ENCODE results near the gene TSPAN14.
A peak's percentile ranks its signal among the peaks of the same experiment; 100 is the strongest.

The TSPAN14 gene

DNA sequence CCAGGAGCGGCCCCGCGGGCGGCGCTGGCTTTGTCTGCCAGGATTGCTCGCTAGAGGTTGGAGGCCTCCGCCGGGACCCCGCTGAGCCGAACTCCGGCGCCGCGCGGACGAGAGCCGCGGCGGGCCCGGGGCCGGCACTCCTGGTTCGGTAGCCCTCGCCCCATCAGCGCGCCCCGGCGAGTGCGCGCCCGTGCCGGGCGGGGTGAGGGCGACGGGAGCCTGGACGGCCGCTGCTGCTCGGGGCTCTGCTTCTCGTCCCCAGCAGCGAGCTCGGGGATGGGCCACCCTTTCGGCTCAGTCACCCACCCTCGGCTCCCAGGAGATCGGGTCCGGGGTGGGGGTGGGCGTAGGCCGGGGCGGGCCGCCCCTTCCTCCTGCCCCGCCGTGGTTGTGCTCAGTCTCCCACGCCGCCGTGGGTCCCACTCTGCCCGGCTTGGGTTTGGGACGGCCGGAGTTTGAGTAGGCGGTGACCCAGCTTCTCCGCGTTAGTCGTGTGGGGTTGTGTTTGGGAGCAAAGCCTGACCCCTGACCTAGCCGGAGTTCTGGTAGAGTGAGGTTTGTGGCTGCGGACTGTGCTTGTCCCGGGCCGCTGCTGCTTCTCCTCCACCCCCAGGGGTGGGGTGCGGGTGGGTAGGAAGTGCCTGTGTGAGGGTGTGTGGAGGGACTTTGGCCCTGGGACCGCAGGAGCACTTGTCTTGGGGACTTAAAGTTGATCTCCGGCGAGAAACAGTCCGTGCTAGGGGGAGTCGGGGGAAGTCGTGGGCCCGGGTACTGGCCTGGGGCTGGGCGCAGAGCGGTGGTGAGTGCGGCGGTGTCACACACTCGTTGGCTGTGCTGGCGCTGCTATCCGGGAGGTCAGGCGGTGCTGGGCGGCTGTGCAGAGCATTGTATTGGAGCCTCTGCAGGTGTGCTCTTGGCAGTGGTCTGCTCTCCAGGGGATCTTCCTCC is 677 bp downstream of the TSPAN14 start:
- no peak for DNase-seq (ENCODE audit: low spot score)

DNA sequence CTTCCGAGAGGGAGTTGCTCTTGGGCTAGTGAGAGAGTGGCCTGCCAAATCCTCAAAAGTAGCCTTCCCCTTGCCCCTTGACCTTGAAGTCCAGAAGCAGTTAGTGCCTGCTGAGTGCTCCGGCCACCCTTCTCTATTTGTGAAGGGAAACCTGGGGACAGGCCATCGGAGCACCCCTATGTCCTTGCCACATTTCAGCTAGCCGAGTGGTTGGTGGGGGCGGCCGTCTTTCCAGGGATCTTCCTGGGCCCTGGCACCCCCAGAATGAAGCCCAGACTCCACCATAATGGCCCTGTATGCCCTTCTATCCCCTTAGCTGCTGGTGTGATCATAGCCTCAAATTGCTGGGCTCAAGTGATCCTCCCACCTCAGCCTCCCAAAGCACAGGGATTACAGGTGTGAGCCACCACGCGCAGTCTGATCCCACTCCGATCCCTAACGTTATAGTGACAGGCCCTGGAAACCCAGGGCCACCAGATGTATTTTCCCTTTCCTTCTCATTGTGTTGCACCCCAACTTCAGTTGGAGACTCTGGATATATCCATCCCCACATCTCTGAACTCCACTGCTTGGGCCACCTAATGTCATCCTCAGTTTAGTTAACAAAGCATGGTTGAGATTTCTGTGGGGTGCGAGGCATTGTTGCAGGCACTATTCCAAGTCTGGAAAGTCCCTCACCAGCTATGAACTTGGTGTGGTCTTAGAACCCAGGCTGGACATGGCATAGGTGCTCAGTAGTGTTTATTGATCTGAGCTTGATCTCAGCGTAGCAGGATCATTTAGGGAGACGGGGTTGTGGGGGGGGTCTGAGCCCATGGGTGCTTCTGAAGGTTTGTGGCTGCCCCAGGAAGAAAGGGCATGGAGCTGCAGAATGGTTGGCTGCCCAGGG is 1.6 kb downstream of the TSPAN14 start:
- no peak for DNase-seq (ENCODE audit: low spot score)

GRCh38 chr10:80457554-80458262 is 3.6 kb downstream of the TSPAN14 start:
- no peak for DNase-seq (ENCODE audit: low spot score)

DNA sequence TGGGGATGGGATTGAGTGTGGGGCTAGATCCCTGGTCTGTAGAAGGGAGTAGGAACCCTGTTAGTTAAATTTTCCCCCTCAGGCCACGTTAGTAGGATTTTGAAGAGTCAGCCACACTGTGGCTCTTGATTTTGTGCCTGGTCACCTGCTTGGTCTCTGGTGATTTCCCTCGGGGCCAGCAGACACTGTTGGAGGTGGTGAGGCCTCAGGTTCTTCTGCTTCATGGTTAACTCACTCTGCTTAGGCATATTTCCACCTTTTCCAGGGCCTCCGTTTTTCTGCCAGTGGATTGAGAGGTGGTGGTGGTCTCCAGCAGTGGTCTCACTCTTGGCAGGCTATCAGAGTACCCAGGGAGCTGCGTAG is 4.1 kb downstream of the TSPAN14 start:
- DNase-seq (ENCODE audit: low spot score): no peak

DNA sequence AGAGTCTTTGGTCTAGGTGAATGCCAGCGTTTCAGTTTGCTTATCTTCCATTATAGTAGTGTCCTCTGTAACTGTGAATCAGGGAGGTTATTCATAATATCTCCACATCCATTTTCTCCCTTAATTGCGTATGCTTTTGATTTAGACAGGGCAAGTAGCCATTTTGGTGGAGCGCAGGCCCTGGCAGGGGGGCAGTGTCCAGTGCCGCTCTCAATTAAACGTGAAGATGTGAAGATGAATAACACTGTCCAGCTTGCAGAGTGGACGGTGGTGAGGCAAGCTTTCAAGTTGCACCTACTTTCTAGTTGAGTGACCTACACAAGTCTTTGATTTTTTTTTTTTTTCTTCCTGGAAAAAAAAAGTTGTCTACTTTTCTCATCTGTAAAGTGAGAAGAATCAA is 4.5 kb downstream of the TSPAN14 start:
- no peak for DNase-seq (ENCODE audit: low spot score)

- no peak for DNase-seq (ENCODE audit: low spot score)
These were observed 5.1 kb downstream of the TSPAN14 start for GRCh38 chr10:80459047-80459865.

DNA sequence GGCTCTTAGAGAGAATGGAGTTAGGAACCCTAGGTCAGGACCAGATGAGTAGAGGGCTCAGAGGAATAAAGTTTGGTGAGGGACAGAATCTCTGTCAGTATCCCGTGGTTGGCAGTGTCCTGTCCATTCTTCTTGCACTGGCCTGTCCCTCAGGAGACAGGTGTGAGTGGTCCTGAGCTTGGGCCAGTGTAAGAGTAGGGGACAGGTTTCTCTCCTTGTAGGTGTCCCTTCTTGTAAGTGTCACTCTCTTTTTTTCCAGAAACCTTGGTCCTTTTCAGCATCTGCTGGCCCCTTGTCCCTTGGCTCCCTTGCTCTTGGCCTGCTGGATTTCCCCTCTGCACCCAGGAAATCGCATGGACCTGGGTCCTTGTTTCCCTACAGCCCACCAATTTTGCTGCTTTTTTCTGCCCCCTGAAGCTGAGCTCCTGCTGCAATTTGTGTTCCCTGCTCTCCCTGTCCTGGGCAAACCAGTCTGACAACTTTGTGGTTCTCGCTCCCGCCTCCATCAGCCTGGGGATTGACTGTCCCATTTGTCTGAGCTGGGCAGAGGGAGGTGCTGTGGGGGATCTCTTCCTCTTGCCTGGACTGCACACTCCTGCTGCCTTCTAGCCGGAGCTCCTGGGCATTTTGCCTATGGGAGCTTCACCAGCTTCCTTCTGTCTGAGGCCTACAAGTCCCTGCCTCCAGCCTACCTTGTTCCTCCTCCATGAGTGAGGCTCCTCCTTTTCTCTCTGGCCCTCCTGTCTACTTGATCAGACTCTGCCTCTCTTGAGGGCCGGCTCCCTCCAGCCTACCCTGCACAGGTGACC is 6.5 kb downstream of the TSPAN14 start:
- DNase-seq (ENCODE audit: low spot score): peak; percentile 76

DNA sequence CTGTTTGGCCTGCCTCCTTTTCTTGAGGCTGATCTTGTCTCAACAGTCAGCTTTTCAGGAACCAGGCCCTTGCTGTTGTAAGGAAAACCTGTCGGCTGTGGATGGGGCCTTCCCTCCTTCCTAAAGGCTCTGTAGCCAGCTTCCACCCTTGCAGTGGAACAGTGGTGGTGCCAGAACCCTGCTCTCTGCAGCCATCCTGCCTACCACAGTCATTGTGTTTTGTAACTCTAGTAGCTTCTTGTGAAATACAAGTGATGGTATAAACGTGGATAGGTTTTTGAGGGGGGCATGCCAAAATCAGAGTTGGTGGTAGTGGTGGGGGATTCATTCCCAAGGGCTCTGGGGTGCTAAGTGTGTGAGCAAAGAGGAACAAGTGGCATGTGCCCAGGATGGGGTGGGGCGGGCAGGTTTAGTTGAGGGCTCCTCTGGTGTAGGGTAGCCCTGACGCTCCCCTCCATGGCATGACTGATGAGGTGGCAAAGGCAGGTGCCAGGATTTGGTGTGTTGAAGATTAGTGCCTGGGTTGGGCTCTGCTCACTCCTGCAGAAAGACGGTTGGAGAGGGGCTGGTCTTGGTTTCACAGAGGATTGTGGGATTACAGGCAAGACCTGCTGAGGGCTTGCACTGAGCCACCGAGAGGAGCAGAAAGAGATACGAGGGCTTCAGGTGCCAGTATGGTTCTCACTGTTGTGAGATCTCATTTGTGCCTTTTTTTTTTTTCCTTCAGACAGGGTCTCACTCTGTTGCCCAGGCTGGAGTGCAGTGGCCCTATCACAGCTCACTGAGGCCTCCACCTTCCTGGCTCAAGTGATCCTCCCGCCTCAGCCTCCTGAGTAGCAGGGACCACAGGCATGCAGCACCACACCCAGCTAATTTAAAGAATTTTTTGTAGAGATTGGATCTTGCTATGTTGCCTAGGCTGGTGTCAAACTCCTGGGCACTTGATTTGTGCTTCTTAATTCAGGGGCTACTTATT is 7.4 kb downstream of the TSPAN14 start:
- no peak for DNase-seq (ENCODE audit: low spot score)

GRCh38 chr10:80462299-80462980 is 8.3 kb downstream of the TSPAN14 start:
- DNase-seq (ENCODE audit: low spot score): no peak

DNA sequence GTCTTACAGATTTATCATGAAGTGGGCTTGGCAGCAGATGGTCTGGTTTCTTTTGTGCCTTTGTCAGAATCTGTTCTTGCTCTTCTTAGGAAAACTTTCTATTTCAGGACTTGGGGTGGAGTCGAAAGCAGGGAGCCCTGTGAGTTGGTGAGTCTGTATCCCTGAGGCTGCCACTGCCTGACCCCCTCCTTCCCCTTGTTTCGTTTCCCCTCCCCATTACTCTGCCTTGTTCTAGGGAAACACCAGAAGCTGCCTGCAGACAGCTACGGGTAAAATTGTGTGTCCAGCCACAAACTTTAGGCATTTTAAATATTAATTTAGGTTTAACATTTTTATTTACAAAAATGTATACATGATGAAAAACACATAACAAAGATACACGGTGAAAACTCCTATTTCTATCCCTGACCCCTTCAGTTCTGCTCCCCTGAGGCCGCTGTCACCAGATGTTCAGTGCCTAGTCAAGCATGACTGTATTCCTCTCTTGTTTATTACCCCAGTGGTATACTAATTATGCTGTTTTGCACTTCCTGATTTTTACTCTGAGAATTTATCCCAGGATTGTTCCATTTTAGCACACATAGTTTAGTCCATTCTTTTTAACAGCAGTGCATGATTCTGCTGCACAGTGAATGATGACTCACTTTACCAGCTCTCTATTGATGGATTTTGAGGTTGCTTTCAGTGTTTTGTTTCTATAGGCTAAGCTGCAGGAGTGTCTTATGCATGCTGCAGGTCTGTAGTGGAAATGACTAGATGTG is 9.1 kb downstream of the TSPAN14 start:
- no peak for DNase-seq (ENCODE audit: low spot score)

DNA sequence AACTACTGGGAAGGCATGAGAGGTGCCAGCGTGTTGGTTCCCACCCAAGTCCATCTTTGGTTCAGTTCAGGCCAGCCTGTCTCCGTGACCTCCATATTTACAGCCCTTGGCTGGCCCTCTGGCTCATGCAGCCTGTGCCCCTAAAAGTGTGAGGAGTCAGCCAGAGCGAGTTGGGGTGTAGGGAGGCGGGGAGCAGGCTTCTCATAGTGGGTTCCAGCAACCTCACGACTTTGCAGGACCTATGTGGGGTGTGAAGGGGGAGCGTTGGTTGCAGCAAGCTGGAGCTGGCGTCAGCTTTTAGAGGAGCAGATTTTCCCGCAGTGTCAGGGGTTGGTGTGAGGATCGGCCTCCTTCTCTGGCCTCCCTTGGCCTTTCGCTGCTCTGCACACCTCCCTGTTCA is 9.8 kb downstream of the TSPAN14 start:
- no peak for DNase-seq (ENCODE audit: low spot score)

GRCh38 chr10:80464557-80465450 is 10.7 kb downstream of the TSPAN14 start:
- peak; percentile 83 for DNase-seq (ENCODE audit: low spot score)

GRCh38 chr10:80465451-80465835 is 11.3 kb downstream of the TSPAN14 start:
- no peak for DNase-seq (ENCODE audit: low spot score)

DNA sequence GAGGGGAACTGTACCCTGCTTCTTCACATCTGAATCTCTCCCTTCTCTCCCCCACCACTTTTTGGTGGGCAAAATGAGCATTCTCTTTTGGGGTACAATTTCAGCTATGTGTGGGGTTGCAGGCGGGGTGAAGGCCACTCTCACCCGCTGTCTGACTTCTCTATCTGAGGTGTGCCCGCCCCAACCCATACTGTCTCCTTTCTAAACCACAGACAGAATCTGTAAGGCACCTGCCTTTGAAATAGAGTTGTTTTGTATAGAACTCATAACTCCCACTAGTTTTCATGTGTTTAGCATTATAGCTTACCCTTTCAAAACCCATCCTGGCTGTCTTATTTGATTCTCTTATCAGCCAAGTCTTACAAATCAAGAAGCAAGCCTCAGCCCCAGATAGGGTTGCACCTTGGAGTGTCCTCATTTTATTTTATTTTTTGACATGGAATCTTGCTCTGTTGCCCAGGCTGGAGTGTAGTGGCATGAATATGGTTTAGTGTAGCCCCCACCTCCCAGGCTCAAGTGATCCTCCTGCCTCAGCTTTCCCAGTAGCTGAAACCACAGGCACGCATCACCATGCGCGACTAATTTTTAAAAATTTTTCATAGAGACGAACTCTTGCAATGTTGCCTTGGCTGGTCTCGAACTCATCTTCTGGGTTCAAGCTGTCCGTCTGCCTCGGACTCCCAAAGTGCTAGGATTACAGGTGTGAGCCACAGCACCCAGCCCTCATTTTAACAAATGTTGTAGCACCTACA is 11.9 kb downstream of the TSPAN14 start:
- no peak for DNase-seq (ENCODE audit: low spot score)

DNA sequence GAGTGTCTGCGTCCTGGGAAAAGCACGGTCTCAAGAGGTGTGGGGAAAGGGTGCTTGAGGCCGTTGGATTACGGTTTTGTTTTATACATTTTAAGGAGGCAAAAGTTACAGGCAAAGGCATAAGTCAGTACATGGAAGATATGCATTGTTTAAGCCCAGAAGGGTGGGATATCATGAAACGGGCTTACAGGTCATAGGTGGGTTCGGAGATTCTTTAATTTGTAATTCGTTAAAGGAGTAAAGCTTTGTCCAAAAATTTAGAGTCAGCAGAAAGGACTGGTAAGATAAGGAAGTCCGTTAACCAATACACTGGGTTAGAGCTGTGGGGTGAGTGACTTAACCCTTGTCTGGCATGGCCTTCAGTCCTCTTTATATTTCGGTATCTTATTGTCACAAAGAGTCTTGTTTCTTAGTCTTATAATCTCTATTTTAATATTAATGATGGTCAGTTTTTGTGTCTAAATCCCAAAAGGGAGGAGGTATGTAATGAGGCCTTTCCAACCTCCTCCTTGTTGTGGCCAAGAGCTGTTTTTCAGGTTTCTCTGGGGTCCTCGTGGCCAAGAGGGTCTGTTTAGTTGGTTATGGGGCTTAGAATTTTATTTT is 12.7 kb downstream of the TSPAN14 start:
- DNase-seq (ENCODE audit: low spot score): no peak

- DNase-seq (ENCODE audit: low spot score): peak; percentile 90
These were observed 13.9 kb downstream of the TSPAN14 start for GRCh38 chr10:80468002-80468401.

Measured in Ammon's horn (tissue), 1 donor.